Transverse colon (tissue), 4 donors: Measurements from ENCODE around the gene TXN2. TPM values are rescaled to one million over a fixed set of nuclear protein-coding genes. Genes with fewer than 3 reads are reported as not detected.
A peak's percentile ranks its signal among the peaks of the same experiment; 100 is the strongest.

Experiments
- DNase-seq: peaks from one replicate; pipeline ENCODE4 v3.0.0-alpha.2; 2019
- H3K27ac ChIP-seq, 4 donors: fragments of 200-600 bp; sonication (generic); 2 replicates each; pipeline ENCODE4 v1.5.1; 2016 to 2018; ENCODE audit warnings: inconsistent platforms in 4 of 4
- H3K27me3 ChIP-seq: fragments of 200-600 bp; sonication (generic); 2 replicates; pipeline ENCODE4 v1.5.1; 2017; ENCODE audit warnings: inconsistent platforms
- H3K36me3 ChIP-seq, 4 donors: fragments of 200-600 bp; sonication (generic); 2 replicates each; pipeline ENCODE4 v1.5.1; 2017 to 2019; ENCODE audit warnings: inconsistent platforms in 4 of 4
- H3K4me1 ChIP-seq, 4 donors: fragments of 200-600 bp; sonication (generic); 2 replicates each; pipeline ENCODE4 v1.5.1; 2017 to 2020; ENCODE audit warnings: inconsistent platforms in 4 of 4
- H3K4me3 ChIP-seq, 4 donors: fragments of 200-600 bp; sonication (generic); 1 replicate in 1 of 4; 2 replicates in 3 of 4; pipeline versions ENCODE4 v1.5.1 to v1.6.1; 2017 to 2019; ENCODE audit warnings: inconsistent platforms in 4 of 4
- H3K9me3 ChIP-seq, 2 donors: fragments of 200-600 bp; sonication (generic); 2 replicates each; pipeline ENCODE4 v1.5.1; 2017 to 2019; ENCODE audit warnings: inconsistent platforms in 2 of 2
- EP300 ChIP-seq: sonication (generic); formaldehyde crosslinking; IDR thresholded peaks from one replicate; pipeline ENCODE4 v1.6.1; 2017; ENCODE audit warnings: antibody characterized with exemption, low read depth
- POLR2A ChIP-seq: fragments of 450-650 bp; IDR thresholded peaks from one replicate; pipeline ENCODE4 v1.6.1; 2016; ENCODE audit warnings: antibody characterized with exemption, mild to moderate bottlenecking, moderate library complexity
- POLR2AphosphoS5 ChIP-seq, 3 donors: sonication (generic); formaldehyde crosslinking; IDR thresholded peaks; one replicate each; pipeline ENCODE4 v1.6.1; 2016; ENCODE audit warnings: antibody characterized with exemption in 3 of 3
- WGBS, 2 donors: methylation state at CpG; one replicate each; pipeline ENCODE4 v1.1.5; 2018; ENCODE audit warnings: low coverage in 1 of 2; 5-methylcytosine and 5-hydroxymethylcytosine counted together
- in situ Hi-C, 4 donors: fragments of 200-750 bp; cut with MboI; loops; one replicate each; pipeline versions ENCODE4 v1.15.0 to v1.15.1; 2017; ENCODE audit warnings: low sequenced_read_pairs in 3 of 4, low pct_ligation_motif_present in 1 of 4, low pct_unique_long_range_greater_than_20kb in 1 of 4
- intact Hi-C: fragments of 100-400 bp; cut with DNase I; formaldehyde crosslinking; loops from one replicate; pipeline ENCODE4 v1.15.1; 2023; ENCODE audit warnings: low total_unique reads
- total RNA-seq, 4 donors: library from RNA; depleted of rRNA; stranded (reverse); fragments of >200 nt; gene quantifications; one replicate each; pipeline ENCODE4 v1.1.0, GENCODE V29; 2016
- TF ChIP-seq, protein P1 (sequence below), 5 experiments: fragments of 200-600 bp in 3 of 5; fragments of 450-650 bp in 2 of 5; sonication (generic) in 3 of 5; IDR thresholded peaks; 1 replicate in 2 of 5; 2 replicates in 3 of 5; pipeline ENCODE4 v1.5.1; 2016 to 2017; ENCODE audit warnings: antibody characterized with exemption in 5 of 5, inconsistent platforms in 3 of 5, mild to moderate bottlenecking in 2 of 5, moderate library complexity in 1 of 5

Gene TXN2
- total RNA-seq, 4 donors from 2014 or later, result 68.5 to 317 (median 93.3) TPM

DNA sequence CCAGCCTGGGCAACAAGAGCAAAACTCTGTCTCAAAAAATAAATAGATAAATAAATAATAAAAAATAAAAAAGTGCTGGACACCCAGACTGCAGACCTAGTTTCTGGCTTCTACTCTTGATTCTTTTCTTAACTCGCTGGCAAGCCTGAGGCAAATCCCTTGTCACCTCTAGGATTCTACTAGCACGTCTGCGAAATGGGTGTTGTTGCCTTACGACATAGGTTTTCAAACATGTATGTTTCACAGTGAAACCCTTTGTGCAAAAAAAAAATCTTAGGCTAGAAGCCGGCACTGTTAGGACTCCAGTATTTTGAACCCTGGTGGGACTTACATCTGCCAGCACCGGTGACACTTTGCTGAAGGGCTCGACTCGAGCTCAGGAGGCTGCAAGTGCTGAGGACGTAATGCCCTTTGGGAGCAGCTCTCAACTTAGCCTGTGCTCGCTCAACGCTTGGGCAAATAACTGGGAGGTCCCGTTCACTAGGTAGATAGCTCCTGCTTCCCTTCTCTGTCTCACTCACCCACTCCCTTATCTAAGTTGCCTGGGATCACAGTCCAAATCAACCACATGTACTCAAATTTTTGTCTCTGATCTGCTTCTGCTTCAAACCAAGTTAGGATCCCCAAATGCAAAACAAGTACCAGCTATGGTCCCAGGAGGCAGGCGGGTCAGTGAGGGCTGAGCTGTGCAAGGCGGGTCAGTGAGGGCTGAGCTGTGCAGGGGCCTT lies 59.0 kb downstream of the TXN2 start:
- H3K27me3 ChIP-seq, result no peaks in the 10 kb centered on the region
- no peak overlapping the region for H3K4me3 ChIP-seq
- no peaks in the 10 kb centered on the region for H3K9me3 ChIP-seq
- intact Hi-C loops (no loop called here), in situ Hi-C loops (no loop called here)
- TF ChIP-seq POLR2A (no peak), EP300 (no peak), POLR2AphosphoS5 (IDR thresholded peaks at IDR 0.05) (no peak)
- TF ChIP-seq, protein P1, sequence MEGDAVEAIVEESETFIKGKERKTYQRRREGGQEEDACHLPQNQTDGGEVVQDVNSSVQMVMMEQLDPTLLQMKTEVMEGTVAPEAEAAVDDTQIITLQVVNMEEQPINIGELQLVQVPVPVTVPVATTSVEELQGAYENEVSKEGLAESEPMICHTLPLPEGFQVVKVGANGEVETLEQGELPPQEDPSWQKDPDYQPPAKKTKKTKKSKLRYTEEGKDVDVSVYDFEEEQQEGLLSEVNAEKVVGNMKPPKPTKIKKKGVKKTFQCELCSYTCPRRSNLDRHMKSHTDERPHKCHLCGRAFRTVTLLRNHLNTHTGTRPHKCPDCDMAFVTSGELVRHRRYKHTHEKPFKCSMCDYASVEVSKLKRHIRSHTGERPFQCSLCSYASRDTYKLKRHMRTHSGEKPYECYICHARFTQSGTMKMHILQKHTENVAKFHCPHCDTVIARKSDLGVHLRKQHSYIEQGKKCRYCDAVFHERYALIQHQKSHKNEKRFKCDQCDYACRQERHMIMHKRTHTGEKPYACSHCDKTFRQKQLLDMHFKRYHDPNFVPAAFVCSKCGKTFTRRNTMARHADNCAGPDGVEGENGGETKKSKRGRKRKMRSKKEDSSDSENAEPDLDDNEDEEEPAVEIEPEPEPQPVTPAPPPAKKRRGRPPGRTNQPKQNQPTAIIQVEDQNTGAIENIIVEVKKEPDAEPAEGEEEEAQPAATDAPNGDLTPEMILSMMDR (IDR thresholded peaks at IDR 0.05), result no peak
- WGBS, 2 donors, result 83 to 85% methylated on average over 7 to 14 of the region's 14 CpGs
- peaks cover 31 to 62% (median 38%) of the 10 kb centered on the region in 4 donors for H3K4me1 ChIP-seq
- H3K27ac ChIP-seq, result peak overlapping the region in 1 of 4 donors; percentile 38
- H3K36me3 ChIP-seq, result no peaks in the 10 kb centered on the region
- no peak for DNase-seq

- Histone ChIP-seq H3K4me3 (peak overlapping the region in 3 of 4 donors; percentile 13 to 30 (median 24)), H3K36me3 (no peaks in the 10 kb centered on the region), H3K9me3 (no peaks in the 10 kb centered on the region), H3K27ac (peak overlapping the region; percentile 80 to 91 (median 86)), H3K27me3 (no peaks in the 10 kb centered on the region), H3K4me1 (peaks cover 26 to 57% (median 33%) of the 10 kb centered on the region in 4 donors)
- TF ChIP-seq EP300, result no peak
- no peak for TF ChIP-seq POLR2AphosphoS5 (IDR thresholded peaks at IDR 0.05)
- TF ChIP-seq, protein P1 (IDR thresholded peaks at IDR 0.05), result no peak
- no peak for TF ChIP-seq POLR2A
- peak; percentile 36 for DNase-seq
- WGBS, 2 donors, result 38 to 39% methylated on average over 10 to 21 of the region's 21 CpGs
- intact Hi-C loops (no loop called here), in situ Hi-C loops (no loop called here)
Measured at GRCh38 chr22:36419912-36420882, 61.2 kb downstream of the TXN2 start.

DNA sequence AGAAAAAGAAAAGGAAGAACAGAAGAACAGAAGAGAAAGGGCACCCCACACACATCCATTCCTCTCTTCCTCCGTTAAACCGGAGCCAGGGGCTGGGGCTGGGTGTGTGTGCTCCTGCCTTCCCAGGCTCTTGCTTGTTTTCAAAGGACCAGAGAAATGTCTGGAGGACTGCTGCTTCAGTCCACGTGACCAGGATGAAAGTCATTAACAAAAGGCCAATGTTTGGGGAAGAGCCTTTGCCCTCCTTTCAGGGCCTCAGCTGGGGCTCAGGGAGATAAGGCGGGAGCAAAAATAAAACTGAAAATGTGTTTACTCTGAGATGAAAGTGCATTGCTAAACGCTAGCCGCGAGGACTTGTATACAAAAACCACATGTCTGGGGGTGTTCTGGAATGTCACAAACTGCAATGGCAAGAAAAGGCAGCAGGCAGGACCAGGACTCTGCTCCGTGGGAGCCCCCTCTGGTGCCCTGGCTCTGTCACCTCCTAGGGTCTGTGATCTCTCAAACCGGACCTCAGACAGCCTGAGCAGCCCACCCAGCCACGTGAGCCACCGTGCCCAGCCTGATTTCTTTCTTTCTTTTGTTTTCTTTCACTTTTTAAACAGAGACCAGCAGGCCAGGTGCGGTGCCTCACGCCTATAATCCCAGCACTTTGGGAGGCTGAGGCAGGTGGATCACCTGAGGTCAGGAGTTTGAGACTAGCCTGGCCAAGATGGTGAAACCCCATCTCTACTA lies 62.1 kb downstream of the TXN2 start:
- Histone ChIP-seq H3K4me3 (peak overlapping the region in 3 of 4 donors; percentile 13 to 30 (median 24)), H3K9me3 (no peaks in the 10 kb centered on the region), H3K27ac (peak overlapping the region; percentile 80 to 91 (median 86)), H3K4me1 (peaks cover 26 to 53% (median 33%) of the 10 kb centered on the region in 4 donors), H3K27me3 (no peaks in the 10 kb centered on the region), H3K36me3 (no peaks in the 10 kb centered on the region)
- in situ Hi-C loops, result no loop called here
- whole genome bisulfite sequencing, 2 donors, result 4 to 11% methylated on average over 9 to 13 of the region's 13 CpGs
- intact Hi-C loops, result no loop called here
- peak; percentile 67 for DNase-seq
- TF ChIP-seq, protein P1 (IDR thresholded peaks at IDR 0.05), result peak in 1 of 5 experiments; percentile 6
- peak; percentile 43 to 75 (median 56) for TF ChIP-seq POLR2AphosphoS5 (IDR thresholded peaks at IDR 0.05)
- no peak for TF ChIP-seq POLR2A
- TF ChIP-seq EP300, result no peak
